Stimulated activated naive CD8-positive, alpha-beta T cell treated with anti-CD3 and anti-CD28 coated beads, Interleukin-15, Interleukin-2, amounts not matched to agents 100 U/mL and 50 U/mL, for 24 hours (primary cell): ENCODE measurements around the gene OTOF.
A peak's percentile ranks its signal among the peaks of the same experiment; 100 is the strongest.

Experiments used
- ATAC-seq: fragments of 150-1000 bp; cut with Tn5 transposase; one replicate; pipeline ENCODE4 v1.10.0; 2021
- DNase-seq: peaks from one replicate; pipeline ENCODE4 v3.0.0; 2021

The OTOF gene

GRCh38 chr2:26449278-26450030 is 28.5 kb downstream of the OTOF start:
- ATAC-seq (no peak), DNase-seq (no peak)

GRCh38 chr2:26448651-26449050 is 29.3 kb downstream of the OTOF start:
- DNase-seq (no peak), ATAC-seq (no peak)

DNA sequence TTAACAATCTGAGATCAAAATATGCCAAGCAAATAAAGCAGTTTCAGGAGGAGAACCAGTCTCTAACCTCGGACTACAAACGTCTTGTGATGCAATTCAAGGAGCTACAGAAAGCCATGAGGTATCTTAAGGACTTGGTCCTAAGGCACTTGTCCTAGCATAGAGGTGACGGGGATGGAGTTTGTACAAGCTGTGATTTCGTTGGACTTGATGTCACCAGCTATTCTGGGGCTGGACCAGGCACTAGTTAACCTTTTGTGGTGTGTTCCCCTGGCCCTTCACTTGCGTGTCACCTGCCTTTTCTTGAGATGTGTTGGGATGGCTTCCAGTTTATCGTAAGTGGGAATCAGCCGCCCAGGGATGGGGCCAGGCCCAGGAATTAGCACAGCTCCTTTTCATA is 33.7 kb downstream of the OTOF start:
- ATAC-seq, result no peak
- no peak for DNase-seq

- ATAC-seq (no peak), DNase-seq (no peak)
These were observed 35.2 kb downstream of the OTOF start for GRCh38 chr2:26442707-26443106.

- no peak for DNase-seq
- ATAC-seq, result no peak
These were observed 35.6 kb downstream of the OTOF start for GRCh38 chr2:26442301-26442700.

DNA sequence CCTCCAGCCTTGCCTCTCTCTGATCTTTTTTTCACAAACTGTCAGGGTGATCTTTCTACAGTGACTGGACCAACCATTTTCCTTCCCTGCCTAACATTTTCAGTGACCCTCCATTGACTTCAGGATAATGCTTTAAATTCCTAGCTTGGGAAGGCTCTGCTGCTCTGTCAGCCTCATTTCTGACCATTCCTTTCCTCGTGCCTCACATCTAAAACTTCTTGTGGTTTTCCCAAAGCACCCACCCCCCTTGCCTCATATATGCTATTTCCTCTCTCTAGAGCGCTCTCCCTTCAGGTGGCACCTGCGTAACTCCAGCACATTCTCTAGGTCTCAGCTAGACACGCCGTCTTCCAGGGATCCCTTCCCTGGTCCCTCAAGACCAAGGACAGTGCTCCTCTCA is 39.0 kb downstream of the OTOF start:
- ATAC-seq (no peak), DNase-seq (no peak)

DNA sequence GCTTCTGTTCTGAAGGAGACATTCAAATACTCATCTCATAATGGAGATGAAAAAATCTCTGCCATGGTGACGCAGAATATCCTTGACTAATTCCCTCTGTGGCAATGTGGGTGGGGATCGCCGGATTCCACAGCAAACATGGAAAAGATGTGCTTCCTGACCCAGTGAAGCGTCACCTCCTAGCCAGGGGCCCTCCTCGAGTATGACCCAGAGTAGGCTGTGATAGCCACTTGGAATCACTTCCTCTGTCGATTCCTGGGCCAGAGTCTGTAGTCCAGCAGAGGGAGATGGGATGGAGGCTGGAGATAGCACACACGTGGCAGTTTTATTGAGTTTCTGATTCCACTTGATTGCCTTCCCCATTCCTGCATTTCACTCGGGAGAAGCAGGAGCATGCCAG is 39.4 kb downstream of the OTOF start:
- DNase-seq (no peak), ATAC-seq (no peak)

DNA sequence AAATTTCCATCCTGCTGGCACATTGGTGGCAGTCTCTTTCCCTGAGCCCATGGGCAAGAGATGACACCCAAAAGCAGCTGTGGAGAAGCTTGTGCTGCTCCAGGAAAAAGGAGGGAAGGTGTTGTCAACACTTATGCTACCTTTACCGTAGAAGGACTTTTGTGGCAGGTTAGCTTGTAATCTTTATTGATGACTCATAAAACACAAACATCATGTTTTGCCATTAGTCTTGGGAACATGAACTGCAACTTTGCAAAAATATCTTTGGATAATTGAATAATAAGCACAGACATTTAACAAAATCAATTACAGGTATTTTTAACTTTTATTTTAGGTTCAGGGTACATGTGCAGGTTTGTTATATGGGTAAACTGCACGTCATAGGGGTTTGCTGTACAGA is 42.8 kb downstream of the OTOF start:
- ATAC-seq, result no peak
- no peak for DNase-seq

- DNase-seq (no peak), ATAC-seq (no peak)
These were observed 45.1 kb downstream of the OTOF start for GRCh38 chr2:26432859-26433258.

GRCh38 chr2:26432363-26432762 is 45.6 kb downstream of the OTOF start:
- ATAC-seq, result no peak
- no peak for DNase-seq

DNA sequence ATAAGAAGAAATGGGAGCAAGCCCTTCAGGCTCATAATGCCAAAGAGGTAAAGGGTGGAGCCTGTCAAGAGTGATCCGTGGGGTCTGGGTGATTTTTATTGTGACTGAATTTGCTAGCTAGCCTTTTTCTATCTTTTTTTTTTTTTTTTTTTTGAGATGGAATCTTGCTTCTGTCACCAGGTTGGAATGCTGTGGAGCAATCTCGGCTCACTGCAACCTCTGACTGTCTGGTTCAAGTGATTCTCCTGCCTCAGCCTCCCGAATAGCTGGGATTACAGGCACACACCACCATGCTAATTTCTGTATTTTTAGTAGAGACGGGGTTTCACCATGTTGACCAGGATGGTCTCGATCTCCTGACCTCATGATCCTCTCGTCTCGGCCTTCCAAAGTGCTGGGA is 47.1 kb downstream of the OTOF start:
- ATAC-seq (no peak), DNase-seq (no peak)

DNA sequence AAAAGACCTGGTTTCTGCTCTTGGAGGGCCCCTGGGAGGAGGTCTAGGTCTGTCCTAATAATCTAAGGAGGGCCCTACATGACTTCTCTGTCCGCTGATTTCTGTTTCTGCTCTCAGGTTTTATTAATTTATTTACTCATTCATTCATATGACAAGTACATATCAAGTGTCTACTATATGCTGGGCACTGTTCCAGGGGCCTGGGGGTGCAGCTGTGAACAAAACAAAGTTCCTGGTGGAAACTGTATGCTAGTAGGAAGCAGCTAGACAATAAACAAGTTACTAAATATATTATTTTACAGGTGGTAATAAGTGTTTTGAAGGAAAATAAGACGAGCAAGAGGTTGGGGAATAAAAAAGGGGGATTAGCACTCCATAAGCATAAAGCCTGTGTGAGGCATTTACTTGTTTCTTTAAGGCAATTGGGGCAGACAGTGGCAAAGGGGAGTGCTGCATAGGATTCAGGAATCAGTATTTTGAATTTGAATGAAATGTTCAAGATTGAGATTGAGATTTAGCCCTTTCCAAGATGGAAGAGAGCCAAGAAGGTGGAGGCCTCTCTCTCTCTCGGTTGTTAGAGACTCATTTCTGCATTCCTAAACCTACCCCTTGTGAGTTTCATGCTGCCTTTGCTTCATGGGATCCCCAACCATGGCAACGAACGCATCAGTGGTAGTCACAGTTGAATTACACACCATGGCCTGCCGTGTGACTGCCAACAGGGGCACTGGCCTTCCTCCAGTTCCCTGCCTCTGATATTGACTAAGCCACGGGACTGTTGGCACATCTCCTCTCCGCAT is 47.9 kb downstream of the OTOF start:
- ATAC-seq (no peak), DNase-seq (no peak)

DNA sequence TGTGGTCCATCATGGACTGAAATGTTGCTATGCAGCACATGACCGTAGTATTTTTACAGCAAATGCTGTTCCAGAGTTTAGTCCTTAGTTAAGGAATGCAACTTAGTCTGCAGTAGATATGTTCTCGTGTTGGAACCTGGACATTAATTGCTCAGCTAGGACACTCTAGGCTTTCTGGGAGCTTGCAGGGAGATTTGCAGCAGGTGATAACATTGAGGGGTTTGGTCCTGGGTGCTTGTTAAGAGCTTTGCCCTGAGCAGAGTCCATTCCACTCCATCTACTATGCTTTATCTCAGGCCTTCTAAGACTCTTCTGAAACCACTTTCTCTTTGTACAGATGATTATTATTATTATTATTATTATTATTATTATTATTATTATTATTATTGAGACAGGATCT is 49.1 kb downstream of the OTOF start:
- ATAC-seq, result no peak
- DNase-seq, result no peak

DNA sequence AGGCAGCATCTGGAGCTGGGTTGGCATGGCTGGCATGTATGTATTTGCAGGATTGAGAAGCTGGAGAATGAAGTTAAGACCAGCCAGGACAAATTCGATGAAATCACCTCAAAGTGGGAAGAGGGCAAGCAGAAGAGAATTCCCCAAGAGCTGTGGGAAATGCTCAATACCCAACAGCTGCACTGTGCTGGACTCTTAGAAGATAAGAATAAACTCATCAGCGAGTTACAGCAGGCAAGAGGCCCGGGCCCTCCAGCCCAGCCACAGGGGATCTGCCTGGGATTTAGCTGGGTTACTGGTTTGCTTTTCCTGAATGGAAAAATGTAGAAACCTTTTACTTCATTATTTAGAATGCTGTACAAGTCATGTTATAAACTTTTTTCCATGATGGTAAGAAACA is 53.7 kb downstream of the OTOF start:
- no peak for ATAC-seq
- no peak for DNase-seq

DNA sequence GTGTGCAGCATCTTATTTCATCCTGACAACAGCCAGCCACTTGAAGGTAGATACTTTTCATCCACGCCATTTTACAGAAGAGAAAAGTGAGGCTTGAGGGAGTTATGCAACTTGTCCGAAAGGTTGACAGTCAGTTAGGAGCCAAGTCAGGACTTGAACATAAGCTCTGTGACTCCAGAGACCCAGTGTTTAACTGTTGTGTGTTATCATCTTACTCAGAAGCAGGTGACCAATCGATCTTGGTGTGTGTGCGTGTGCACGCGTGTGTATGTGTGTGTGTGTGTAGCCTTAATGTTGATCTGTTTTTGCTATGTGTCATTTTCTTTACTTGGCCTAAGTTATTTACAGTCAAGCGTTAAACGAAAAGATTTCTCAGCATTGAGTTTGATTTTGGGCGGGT is 54.2 kb downstream of the OTOF start:
- ATAC-seq (no peak), DNase-seq (no peak)

DNA sequence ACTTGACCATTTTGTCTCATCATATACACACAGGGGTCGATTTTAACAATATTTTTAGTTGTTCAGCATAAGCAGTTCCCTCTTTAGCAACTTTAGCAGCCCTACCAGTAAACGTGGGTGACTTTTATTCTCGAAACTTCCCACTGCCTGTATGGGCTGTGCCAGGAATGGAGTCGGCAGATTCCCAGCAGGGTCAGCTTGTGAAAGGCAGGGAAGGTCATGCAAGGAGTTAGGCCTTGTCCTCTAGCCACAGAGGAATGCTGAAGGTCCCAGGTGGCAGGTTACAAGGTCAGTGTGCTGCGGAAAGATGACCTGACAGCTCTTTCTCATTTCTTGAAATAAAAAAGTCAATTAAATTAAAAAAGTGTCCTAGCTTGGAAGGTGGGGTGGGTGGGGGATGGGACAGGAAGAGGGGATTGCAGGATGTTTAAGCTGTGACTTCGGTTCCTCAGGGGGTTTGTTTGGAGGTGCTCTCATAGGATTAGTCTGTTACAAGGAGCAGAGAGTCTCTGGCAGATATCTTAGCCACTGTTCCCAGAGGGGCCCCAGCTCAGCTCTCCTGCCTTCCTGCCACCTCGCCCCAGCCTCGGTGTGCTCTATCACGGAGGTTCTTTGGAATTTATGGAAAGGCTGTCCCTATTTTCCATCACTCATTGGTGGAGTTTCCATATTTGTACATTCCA is 54.8 kb downstream of the OTOF start:
- ATAC-seq (no peak), DNase-seq (no peak)

DNA sequence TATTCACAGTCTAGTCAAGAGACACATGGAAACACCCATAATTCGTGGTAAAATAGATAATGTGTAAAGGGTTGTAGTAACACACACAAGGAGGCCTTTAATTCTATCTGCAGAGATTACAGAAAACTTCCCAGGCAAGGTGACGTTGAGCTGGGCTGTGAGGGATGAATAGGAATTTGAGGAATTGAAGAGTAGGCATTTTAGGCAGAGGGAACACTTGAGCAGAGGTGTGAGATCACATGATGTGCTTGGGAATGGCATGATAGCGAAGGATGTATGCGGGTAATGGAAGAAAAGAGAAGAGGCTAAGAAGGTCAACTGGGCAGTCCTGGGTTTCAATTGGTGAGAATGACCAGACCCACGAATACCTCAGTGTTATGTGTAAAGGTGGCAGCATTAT is 56.0 kb downstream of the OTOF start:
- no peak for ATAC-seq
- no peak for DNase-seq

- ATAC-seq (no peak), DNase-seq (no peak)
These were observed 63.6 kb downstream of the OTOF start for GRCh38 chr2:26414311-26414710.

GRCh38 chr2:26412091-26412673 is 65.7 kb downstream of the OTOF start:
- ATAC-seq, result peak; percentile 68

DNA sequence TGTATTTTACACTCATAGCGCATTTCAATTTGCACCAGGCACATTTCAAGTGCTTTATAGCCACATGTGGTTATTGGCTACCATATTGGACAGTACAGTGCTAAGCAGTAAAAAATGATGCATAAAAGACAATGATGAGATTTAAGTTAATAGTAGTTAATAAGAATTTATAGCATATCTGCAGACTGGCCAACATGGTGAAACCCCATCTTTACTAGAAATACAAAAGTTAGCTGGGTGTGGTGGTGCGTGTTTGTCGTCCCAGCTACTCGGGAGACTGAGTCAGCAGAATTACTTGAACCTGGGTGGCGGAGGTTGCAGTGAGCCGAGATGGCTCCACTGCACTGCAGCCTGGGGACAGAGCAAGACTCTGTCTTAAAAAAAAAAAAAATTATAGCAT is 66.5 kb downstream of the OTOF start:
- DNase-seq, result no peak
- no peak for ATAC-seq

More at GRCh38 chr2:26412091-26412673, 65.7 kb downstream of the OTOF start:
- peak; percentile 11 for DNase-seq

DNA sequence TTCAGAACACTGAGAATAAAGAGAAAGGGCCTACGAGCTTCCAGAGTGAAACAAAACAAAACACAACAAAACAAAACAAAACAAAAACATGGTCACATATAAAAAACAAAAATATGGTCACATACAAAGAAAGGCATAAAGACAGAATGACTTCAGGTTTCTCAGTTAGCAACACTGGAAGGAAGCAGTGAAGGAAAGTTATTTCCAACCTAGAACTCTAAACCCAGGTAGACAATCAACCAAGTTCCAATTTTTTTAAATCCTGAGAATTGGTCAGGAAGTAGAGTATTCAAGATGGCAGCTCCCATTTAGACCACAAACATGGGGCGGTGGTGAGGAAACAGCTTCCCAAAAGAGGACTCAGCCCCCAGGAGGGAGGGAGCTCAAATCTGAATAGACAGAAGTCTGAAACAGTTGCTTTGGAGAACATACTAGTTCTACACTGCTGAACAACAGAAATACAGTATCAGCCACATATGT is 67.1 kb downstream of the OTOF start:
- ATAC-seq (no peak), DNase-seq (no peak)

- ATAC-seq (no peak), DNase-seq (no peak)
These were observed 68.1 kb downstream of the OTOF start for GRCh38 chr2:26409785-26410184.

DNA sequence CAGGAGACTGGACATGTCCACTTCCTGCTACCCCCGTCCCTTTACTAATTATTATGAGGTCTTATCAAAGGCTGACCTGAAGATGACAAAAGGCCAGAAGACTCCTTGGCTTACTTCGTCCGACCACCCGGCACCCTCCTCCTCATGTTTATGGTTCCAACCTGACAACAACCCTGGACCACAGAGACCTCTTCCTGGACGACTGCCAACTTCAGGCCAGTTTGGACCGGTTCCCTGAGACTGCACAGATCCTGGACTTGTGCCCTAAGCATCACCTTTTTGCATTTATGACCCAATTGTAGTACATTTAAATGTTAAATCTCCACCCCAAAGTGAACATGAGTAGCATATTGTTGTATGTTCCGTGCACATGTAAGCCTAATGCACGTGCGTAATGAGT is 70.4 kb downstream of the OTOF start:
- ATAC-seq (no peak), DNase-seq (no peak)
